HL-60 (cell line): ENCODE measurements around the gene IL1RAPL1.

Experiments used
- CTCF ChIP-seq: IDR thresholded peaks from one replicate; pipeline ENCODE4 v1.5.1; 2011; ENCODE audit warnings: low read length, control low read depth, inconsistent platforms; ENCODE audit not compliant: insufficient read depth
- POLR2AphosphoS5 ChIP-seq: IDR thresholded peaks from 2 replicates; pipeline ENCODE4 v1.6.1; 2012; ENCODE audit warnings: low read depth
- REST ChIP-seq: IDR thresholded peaks from 2 replicates; pipeline ENCODE4 v1.6.1; 2012; ENCODE audit warnings: low read depth; ENCODE audit not compliant: insufficient replicate concordance

GRCh38 chrX:29661290-29661689 lies 1074.0 kb downstream of the IL1RAPL1 start:
- TF ChIP-seq CTCF (no peak), REST (no peak), POLR2AphosphoS5 (no peak)
